ENCODE data around the gene PLOD1.
"Not testable (repeated sequence)": the region's sequence is repeated elsewhere in the genome, so short reads cannot be mapped to it uniquely, and the experiment has no call there.

The PLOD1 gene

GRCh38 chr1:11913291-11913690 lies 21.2 kb upstream of the PLOD1 start:
- DNase-seq, result no peak

GRCh38 chr1:11914024-11914423 lies 20.5 kb upstream of the PLOD1 start:
- no peak for DNase-seq

GRCh38 chr1:11918799-11919519 lies 15.6 kb upstream of the PLOD1 start:
- DNase-seq, result no peak

DNA sequence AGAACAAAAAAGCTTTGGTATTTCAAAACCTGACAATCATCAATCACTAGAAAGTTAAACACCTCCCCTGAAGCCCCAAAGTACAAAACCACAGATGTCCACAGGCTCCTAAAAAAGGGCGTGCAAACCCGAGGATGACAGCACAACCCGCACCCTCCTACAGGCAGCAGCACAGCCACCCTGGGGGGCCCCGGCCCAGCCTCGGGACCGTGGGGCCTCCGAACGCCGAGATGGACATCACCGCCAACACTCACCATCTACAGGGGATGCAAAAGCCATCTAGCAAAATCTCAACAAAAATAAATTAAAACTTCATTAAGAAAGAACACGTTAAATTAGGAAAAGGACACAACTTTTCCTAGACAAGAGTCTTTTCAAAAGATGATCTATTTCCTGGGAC lies 14.9 kb upstream of the PLOD1 start:
- DNase-seq, result no peak

GRCh38 chr1:11920239-11920903 lies 14.1 kb upstream of the PLOD1 start:
- no peak for DNase-seq

GRCh38 chr1:11921022-11921421 lies 13.5 kb upstream of the PLOD1 start:
- DNase-seq, result no peak

DNA sequence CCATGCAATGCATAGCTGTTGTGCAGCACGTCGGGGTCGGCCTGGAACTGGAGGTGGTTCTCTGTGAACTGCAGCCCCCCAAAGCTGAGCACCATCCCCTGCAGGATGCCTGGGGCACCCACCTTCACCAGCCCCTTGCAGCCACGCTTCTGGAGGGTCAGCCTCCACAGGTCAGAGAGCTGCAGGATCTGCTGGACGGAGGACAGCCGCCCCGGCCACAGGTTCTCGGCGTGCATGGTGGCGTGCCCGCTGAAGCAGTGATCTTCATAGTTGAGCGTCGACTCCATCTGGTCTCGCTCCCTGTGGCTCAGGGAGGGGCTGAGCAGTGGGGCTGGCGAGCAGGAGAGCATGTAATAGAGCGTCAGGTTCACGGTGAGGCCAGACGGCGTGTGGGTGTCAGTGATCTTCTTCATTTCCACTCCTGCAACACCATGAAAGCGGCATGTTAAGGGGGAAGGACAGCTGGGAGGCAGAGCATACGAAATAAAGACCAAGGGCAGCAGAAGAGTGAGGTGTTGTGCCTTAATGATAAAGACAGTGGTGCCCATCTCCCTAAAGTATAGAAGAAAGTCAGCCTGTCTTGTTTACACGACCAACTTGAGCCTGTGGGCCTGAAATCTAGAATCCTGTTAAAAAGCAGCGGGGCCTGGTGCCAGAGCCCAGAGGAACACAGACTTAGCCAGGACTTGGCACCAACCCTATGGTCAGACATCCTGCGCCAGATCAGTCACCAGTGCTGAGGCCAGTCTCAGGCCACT lies 11.3 kb upstream of the PLOD1 start:
- no peak for DNase-seq

GRCh38 chr1:11923827-11924113 lies 10.7 kb upstream of the PLOD1 start:
- DNase-seq, result no peak

DNA sequence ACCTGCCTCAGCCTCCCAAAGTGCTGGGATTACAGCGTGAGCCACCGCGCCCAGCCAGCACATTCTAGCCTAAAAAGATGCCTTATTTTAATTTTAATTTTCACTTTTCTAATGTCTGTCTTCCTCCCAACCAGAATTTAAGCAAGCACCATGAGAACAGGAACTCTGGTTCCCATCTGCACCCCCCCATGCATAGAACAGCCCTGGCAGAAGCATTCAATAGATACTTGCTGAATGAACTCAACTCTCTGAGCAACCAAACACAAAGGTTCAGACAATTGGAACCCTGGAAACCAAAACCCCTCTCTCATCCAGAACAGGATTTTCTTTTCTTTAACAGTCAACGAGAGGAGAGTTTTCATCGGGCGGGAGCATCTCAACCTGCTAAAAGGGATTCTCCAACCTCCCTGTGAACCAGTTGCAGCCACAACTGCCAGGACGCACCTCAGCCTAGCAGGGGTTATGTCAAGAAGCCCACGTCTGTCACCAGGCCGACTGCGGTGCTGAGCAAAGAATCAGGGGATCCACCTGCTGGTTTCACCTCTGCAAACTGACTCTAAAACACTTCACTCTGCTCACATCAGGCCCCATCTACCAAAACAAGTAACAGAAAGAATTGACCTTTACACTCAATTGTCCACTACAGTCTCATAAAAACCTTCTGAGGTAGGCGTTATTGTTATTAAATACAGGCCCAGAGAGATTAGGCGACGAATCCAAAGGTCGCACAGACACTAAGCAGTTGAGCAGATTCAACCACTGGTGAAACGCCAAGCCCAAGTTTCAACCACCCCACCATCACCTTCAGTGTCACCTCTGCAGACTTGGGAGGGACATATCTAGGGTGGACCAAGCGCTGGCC lies 10.0 kb upstream of the PLOD1 start:
- DNase-seq, result no peak

DNA sequence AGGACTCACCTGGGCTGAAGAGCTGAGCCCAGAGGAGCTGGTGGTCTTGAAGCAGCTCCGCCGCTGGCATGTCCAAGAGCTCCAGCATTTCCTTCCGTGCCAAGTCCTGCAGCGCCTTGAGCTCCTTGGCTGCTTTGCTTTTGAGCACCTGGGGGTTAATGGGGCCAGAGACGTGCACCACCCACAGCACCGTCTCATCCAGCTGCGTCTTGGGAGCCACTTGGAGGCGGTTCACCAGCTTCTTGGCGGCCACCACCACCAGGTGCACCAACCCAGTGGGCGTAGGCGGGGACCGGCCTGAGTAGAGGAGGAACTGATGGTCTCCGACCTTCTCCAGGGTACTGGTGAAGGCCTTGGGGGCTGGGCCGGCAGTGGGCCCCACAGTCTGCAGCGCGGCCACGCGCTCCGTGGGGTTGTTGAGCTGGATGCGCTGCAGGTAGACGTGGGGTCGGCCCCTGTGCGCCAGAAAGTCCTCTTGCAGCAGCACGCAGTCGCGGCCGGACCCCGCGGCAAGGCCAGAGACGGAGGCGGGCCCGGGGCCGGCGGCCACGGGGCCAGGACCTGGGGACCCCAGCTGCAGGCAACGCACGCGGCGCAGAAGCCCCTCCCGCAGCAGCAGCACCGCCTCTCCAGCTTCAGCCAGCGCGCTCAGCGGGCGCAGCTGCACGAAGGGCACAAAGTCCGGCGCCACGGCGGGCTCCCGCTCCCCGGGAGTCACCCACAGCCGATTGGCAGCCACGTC lies 9.2 kb upstream of the PLOD1 start:
- DNase-seq, result not testable (repeated sequence)

GRCh38 chr1:11925938-11926292 lies 8.6 kb upstream of the PLOD1 start:
- no peak for DNase-seq

GRCh38 chr1:11927866-11928592 lies 6.5 kb upstream of the PLOD1 start:
- DNase-seq, result no peak

GRCh38 chr1:11929849-11930248 lies 4.7 kb upstream of the PLOD1 start:
- DNase-seq, result no peak

GRCh38 chr1:11930571-11931445 lies 3.7 kb upstream of the PLOD1 start:
- no peak for DNase-seq

- DNase-seq, result no peak
These were observed 2.7 kb upstream of the PLOD1 start for GRCh38 chr1:11931845-11932244.

DNA sequence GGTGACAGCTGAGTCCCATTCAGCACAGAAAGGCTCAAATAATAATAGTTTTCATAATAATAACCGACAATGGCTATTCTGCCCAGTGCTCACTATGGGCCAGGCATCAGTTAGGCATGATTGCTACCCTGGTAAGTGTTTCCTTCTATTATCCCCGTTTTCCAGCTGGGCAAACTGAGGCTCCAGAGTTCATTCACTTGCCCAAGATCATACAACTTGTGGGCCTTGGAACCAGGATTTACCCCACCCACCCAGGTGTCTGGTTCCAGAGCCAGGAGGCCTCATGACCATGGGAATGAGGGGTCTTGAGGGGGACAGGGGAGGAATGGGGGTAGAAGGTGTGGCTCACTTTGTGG lies 518 bp downstream of the PLOD1 start:
- DNase-seq, result no peak

DNA sequence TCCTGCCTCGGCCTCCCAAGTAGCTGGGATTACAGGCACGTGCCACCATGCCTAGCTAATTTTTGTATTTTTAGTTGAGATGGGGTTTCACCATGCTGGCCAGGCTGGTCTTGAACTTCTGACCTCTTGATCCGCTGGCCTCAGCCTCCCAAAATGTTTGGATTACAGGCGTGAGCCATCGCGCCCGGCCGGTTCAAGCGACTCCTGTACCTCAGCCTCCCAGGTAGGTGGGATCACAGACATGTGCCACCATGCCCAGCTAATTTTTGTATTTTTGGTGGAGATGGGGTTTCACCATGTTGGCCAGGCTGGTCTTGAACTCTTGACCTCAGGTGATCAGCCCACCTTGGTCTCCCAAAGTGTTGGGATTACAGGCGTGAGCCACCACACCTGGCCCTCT lies 1.2 kb downstream of the PLOD1 start:
- DNase-seq, result not testable (repeated sequence)

- no peak for DNase-seq
These were observed 4.4 kb downstream of the PLOD1 start for GRCh38 chr1:11938722-11939526.

DNA sequence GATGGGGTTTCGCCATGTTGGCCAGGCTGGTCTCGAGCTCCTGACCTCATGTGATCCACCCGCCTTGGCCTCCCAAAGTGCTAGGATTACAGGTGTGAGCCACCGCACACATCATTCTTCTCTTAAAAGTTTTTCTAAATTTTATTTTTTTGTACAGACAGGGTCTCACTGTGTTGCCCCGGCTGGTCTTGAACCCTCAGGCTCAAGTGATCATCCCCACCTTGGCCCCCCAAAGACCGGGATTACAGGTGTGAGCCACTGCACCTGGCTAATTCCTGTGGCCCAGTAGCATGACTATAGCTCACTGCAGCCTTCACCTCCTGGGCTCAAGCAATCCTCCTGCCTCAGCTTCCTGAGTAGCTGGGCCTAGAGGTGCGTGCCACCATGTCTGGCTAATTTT lies 5.3 kb downstream of the PLOD1 start:
- not testable (repeated sequence) for DNase-seq

Measured in NCI-H1105 treated with DMSO at 0.1 percent for 48 hours (cell line).